PC-9 (cell line): ENCODE measurements around the gene KLHL40. TPM values are rescaled to one million over a fixed set of nuclear protein-coding genes. Genes with fewer than 3 reads are reported as not detected.

Experiments used
- BruUV-seq: library from RNA; stranded (reverse); fragments of 400-500 nt; replicated peaks from 2 replicates; lab custom pipeline; 2021; lab: Mats Ljungman, UMichigan
- CTCF ChIA-PET: fragments of 300-600 bp; sonication (Branson Sonifier 250); formaldehyde crosslinking; loops from one replicate; lab custom pipeline; 2022; ENCODE audit warnings: antibody characterized with exemption; lab: Charles Lee
- POLR2A ChIA-PET: fragments of 300-600 bp; sonication (Branson Sonifier 250); formaldehyde crosslinking; loops from one replicate; lab custom pipeline; 2022; ENCODE audit warnings: antibody characterized with exemption; ENCODE audit not compliant: unreplicated experiment; lab: Charles Lee
- DNase-seq, 2 experiments: peaks; one replicate each; pipeline versions ENCODE4 v3.0.0 to v3.0.0-alpha.2; 2015 to 2022; ENCODE audit warnings: mixed read lengths in 1 of 2
- H2AFZ ChIP-seq: fragments of 200-600 bp; sonication (generic); 2 replicates; pipeline ENCODE4 v1.8.1; 2017; ENCODE audit warnings: antibody characterized with exemption
- H3F3A ChIP-seq: fragments of 200-600 bp; sonication (generic); 2 replicates; pipeline ENCODE4 v1.8.1; 2017; ENCODE audit warnings: antibody characterized with exemption, mild to moderate bottlenecking, low read depth; ENCODE audit not compliant: insufficient read depth
- H3K27ac ChIP-seq: fragments of 200-600 bp; sonication (generic); 2 replicates; pipeline ENCODE4 v1.6.1; 2016; ENCODE audit warnings: mixed run types
- H3K27me3 ChIP-seq: fragments of 200-600 bp; sonication (generic); 2 replicates; pipeline ENCODE4 v1.6.1; 2016; ENCODE audit warnings: low read depth, mixed run types; ENCODE audit not compliant: insufficient read depth
- H3K36me3 ChIP-seq: fragments of 200-600 bp; sonication (generic); 2 replicates; pipeline ENCODE4 v1.6.1; 2016; ENCODE audit warnings: low read depth, mixed run types
- H3K4me1 ChIP-seq: fragments of 200-600 bp; sonication (generic); replicated peaks from 2 replicates; pipeline ENCODE4 v1.6.1; 2016; ENCODE audit warnings: mixed run types; ENCODE audit not compliant: insufficient read depth
- H3K4me2 ChIP-seq: fragments of 200-600 bp; sonication (generic); 2 replicates; pipeline ENCODE4 v1.6.1; 2017; ENCODE audit warnings: mixed run types
- H3K4me3 ChIP-seq: fragments of 200-600 bp; sonication (generic); 2 replicates; pipeline ENCODE4 v1.6.1; 2016; ENCODE audit warnings: mixed run types
- H3K79me2 ChIP-seq: fragments of 200-600 bp; sonication (generic); 2 replicates; pipeline ENCODE4 v1.6.1; 2017; ENCODE audit warnings: low read depth, mixed run types
- H3K9me2 ChIP-seq: fragments of 200-600 bp; sonication (generic); 2 replicates; pipeline ENCODE4 v1.8.1; 2017; ENCODE audit warnings: mild to moderate bottlenecking; ENCODE audit not compliant: insufficient read depth
- H3K9me3 ChIP-seq: fragments of 200-600 bp; sonication (generic); 2 replicates; pipeline ENCODE4 v1.8.1; 2016; ENCODE audit warnings: low read depth; ENCODE audit not compliant: insufficient read depth
- H4K20me1 ChIP-seq: fragments of 200-600 bp; sonication (generic); 2 replicates; pipeline ENCODE4 v1.8.1; 2017; ENCODE audit not compliant: insufficient read depth
- EZH2 ChIP-seq: fragments of 200-600 bp; sonication (generic); IDR thresholded peaks from 2 replicates; pipeline ENCODE4 v1.8.0; 2017; ENCODE audit warnings: antibody characterized with exemption, low read depth
- intact Hi-C: fragments of 100-400 bp; cut with micrococcal nuclease; formaldehyde crosslinking; loops from one replicate; pipeline ENCODE4 v1.10.0; 2022; ENCODE audit not compliant: unreplicated experiment
- total RNA-seq: library from RNA; stranded (reverse); gene quantifications from 2 replicates; pipeline ENCODE4 v1.2.3, GENCODE V29; 2021
- TF ChIP-seq, protein P1 (sequence below): fragments of 200-600 bp; sonication (generic); conservative IDR thresholded peaks from 2 replicates; pipeline ENCODE4 v1.6.1; 2017; ENCODE audit warnings: mixed run types, antibody characterized with exemption, mild to moderate bottlenecking, moderate library complexity

The KLHL40 gene
- total RNA-seq, 1 experiment from 2014 or later: not detected

DNA sequence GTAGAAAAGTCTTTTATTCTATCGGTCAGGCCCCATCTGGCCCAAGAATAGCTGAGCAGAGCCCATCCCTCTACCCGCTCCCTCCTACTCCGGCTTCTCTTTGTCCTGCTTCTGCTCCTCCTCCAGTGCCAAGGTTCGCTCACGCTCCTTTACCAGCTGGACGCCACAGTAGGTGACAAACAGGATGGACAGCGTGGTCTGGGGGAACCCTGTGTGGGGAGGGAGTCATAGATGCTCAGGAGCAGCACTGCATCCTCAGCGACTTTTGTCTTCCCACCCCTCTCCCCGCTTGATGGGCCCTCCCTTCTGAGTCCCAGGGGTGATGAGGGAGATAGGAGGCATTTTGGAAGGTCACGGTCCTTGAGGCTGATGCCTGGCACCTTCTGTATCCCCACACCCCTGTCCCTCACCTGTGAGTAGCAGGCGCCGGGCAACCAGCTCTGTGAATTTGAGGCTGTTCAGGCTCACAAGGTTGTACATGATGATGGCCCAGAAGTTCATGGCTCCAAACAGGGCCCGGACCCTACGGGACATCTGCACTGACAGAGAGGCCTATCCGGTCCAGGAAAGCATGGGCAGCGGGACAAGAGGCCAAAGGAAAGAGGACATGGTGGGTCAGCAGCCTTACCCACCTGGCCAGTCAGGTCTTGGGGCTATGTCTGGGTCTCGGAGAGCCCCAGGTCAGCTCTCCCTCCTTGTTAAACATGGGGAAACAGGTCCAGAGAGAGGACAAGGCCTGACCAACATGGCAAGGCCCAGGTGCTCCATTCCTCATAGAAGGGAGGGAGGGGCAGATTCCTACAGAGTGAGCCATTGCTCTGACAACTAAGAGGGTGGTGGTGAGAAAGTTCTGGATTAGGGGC, 7.6 kb downstream of the KLHL40 start:
- Histone ChIP-seq H3K36me3 (no peaks in the 10 kb centered on the region), H3K9me3 (no peaks in the 10 kb centered on the region), H3K79me2 (no peaks in the 10 kb centered on the region), H4K20me1 (no peaks in the 10 kb centered on the region), H3K27me3 (peaks cover 26% of the 10 kb centered on the region), H2AFZ (no peak overlapping the region), H3K27ac (no peak overlapping the region), H3F3A (no peaks in the 10 kb centered on the region), H3K4me3 (no peak overlapping the region), H3K4me1 (no peaks in the 10 kb centered on the region), H3K9me2 (no peaks in the 10 kb centered on the region), H3K4me2 (no peak overlapping the region)
- TF ChIP-seq, protein P1, sequence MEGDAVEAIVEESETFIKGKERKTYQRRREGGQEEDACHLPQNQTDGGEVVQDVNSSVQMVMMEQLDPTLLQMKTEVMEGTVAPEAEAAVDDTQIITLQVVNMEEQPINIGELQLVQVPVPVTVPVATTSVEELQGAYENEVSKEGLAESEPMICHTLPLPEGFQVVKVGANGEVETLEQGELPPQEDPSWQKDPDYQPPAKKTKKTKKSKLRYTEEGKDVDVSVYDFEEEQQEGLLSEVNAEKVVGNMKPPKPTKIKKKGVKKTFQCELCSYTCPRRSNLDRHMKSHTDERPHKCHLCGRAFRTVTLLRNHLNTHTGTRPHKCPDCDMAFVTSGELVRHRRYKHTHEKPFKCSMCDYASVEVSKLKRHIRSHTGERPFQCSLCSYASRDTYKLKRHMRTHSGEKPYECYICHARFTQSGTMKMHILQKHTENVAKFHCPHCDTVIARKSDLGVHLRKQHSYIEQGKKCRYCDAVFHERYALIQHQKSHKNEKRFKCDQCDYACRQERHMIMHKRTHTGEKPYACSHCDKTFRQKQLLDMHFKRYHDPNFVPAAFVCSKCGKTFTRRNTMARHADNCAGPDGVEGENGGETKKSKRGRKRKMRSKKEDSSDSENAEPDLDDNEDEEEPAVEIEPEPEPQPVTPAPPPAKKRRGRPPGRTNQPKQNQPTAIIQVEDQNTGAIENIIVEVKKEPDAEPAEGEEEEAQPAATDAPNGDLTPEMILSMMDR: no peak
- no peak for TF ChIP-seq EZH2
- intact Hi-C loops: no loop called here
- POLR2A ChIA-PET: no interaction called here
- CTCF ChIA-PET: no interaction called here
- DNase-seq: no peak
- no TSS peak for BruUV-seq

DNA sequence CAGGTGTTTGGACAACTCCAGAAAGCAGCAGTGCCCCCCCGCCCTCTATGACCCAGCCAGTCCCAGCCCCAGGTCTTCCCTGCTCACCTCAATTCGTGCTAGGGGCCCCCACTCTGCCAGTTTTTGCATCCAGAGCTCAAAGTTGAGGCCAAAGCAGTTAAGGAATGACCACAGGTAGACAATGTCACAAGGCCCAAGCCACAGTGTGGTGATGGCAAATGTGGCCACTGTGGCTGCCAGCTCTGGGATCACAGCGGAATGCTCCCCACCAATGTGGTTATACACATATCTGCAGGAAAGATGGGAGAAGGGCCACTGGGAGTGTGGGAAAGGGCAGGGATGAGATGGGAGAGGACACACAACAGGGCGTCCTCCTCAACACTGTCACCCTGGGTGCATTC, 8.2 kb downstream of the KLHL40 start:
- intact Hi-C loops: no loop called here
- Histone ChIP-seq H3F3A (no peaks in the 10 kb centered on the region), H3K27me3 (peaks cover 32% of the 10 kb centered on the region), H3K9me3 (no peaks in the 10 kb centered on the region), H3K79me2 (no peaks in the 10 kb centered on the region), H3K36me3 (no peaks in the 10 kb centered on the region), H2AFZ (no peak overlapping the region), H3K9me2 (no peaks in the 10 kb centered on the region), H4K20me1 (no peaks in the 10 kb centered on the region), H3K4me3 (no peak overlapping the region), H3K4me1 (no peaks in the 10 kb centered on the region), H3K27ac (no peak overlapping the region), H3K4me2 (no peak overlapping the region)
- DNase-seq: no peak
- CTCF ChIA-PET: no interaction called here
- no TSS peak for BruUV-seq
- POLR2A ChIA-PET: no interaction called here
- TF ChIP-seq, protein P1: no peak
- TF ChIP-seq EZH2: no peak

DNA sequence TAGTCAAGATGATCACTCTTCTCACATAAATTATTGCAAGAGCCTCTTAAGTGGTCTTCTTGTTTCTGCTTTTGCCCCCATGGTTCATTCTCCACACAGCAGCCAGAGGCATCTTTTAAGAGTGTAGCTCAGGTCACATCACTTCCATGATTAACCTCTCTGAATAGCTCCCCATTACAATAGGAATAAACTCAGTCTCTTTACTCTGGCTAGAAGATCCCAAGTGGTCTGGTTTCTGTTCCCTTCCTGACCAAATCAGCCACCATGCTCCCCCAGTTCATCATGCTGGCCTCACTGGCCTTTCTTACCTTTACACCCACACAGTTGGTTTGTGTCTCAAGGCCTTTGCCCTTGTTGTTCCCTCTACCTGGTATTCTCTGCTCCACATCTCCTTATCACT, 9.0 kb downstream of the KLHL40 start:
- H3K36me3 ChIP-seq: no peaks in the 10 kb centered on the region
- H3K79me2 ChIP-seq: no peaks in the 10 kb centered on the region
- H3K4me2 ChIP-seq: no peak overlapping the region
- no peaks in the 10 kb centered on the region for H3K9me3 ChIP-seq
- POLR2A ChIA-PET: no interaction called here
- H3K9me2 ChIP-seq: no peaks in the 10 kb centered on the region
- H4K20me1 ChIP-seq: no peaks in the 10 kb centered on the region
- TF ChIP-seq EZH2: no peak
- TF ChIP-seq, protein P1: no peak
- H3K27me3 ChIP-seq: peaks cover 36% of the 10 kb centered on the region
- BruUV-seq: no TSS peak
- DNase-seq: no peak
- H3F3A ChIP-seq: no peaks in the 10 kb centered on the region
- H2AFZ ChIP-seq: no peak overlapping the region
- H3K27ac ChIP-seq: no peak overlapping the region
- CTCF ChIA-PET: no interaction called here
- no peaks in the 10 kb centered on the region for H3K4me1 ChIP-seq
- intact Hi-C loops: no loop called here
- H3K4me3 ChIP-seq: no peak overlapping the region
